SKM-1 (cell line): ENCODE results near the gene TNFRSF6B.
"Not testable (repeated sequence)": the region's sequence is repeated elsewhere in the genome, so short reads cannot be mapped to it uniquely, and the experiment has no call there.

Experiments
- DNase-seq: peaks from one replicate; lab custom pipeline; 2025; ENCODE audit not compliant: unreplicated experiment; lab: John Stamatoyannopoulos, UW

Gene TNFRSF6B

GRCh38 chr20:63662813-63663189 lies 33.7 kb upstream of the TNFRSF6B start:
- no peak for DNase-seq

GRCh38 chr20:63663332-63664066 lies 33.0 kb upstream of the TNFRSF6B start:
- no peak for DNase-seq

GRCh38 chr20:63664143-63664851 lies 32.2 kb upstream of the TNFRSF6B start:
- no peak for DNase-seq

GRCh38 chr20:63664861-63665594 lies 31.4 kb upstream of the TNFRSF6B start:
- no peak for DNase-seq

GRCh38 chr20:63665708-63666107 lies 30.7 kb upstream of the TNFRSF6B start:
- DNase-seq, result no peak

- DNase-seq, result no peak
These were observed 28.6 kb upstream of the TNFRSF6B start for GRCh38 chr20:63667858-63668257.

GRCh38 chr20:63668351-63668750 lies 28.1 kb upstream of the TNFRSF6B start:
- no peak for DNase-seq

GRCh38 chr20:63671695-63672094 lies 24.8 kb upstream of the TNFRSF6B start:
- not testable (repeated sequence) for DNase-seq

- DNase-seq, result no peak
These were observed 23.8 kb upstream of the TNFRSF6B start for GRCh38 chr20:63672666-63673065.

- no peak for DNase-seq
These were observed 22.5 kb upstream of the TNFRSF6B start for GRCh38 chr20:63673951-63674350.

- DNase-seq, result no peak
These were observed 20.6 kb upstream of the TNFRSF6B start for GRCh38 chr20:63675681-63676368.

- no peak for DNase-seq
These were observed 18.4 kb upstream of the TNFRSF6B start for GRCh38 chr20:63678071-63678470.

GRCh38 chr20:63678667-63679465 lies 17.6 kb upstream of the TNFRSF6B start:
- DNase-seq, result no peak

- DNase-seq, result no peak
These were observed 16.6 kb upstream of the TNFRSF6B start for GRCh38 chr20:63679799-63680305.

GRCh38 chr20:63680427-63680826 lies 16.0 kb upstream of the TNFRSF6B start:
- DNase-seq, result no peak

GRCh38 chr20:63680857-63681608 lies 15.4 kb upstream of the TNFRSF6B start:
- no peak for DNase-seq

GRCh38 chr20:63681609-63682142 lies 14.8 kb upstream of the TNFRSF6B start:
- DNase-seq, result no peak

GRCh38 chr20:63682384-63683139 lies 13.9 kb upstream of the TNFRSF6B start:
- no peak for DNase-seq
